HepG2 (cell line): ENCODE measurements around the gene NUDT3. TPM values are rescaled to one million over a fixed set of nuclear protein-coding genes. Genes with fewer than 3 reads are reported as not detected.

Experiments used
- CTCF ChIP-seq: sonication (generic); formaldehyde crosslinking; IDR thresholded peaks from 2 replicates; pipeline ENCODE4 v1.5.0; 2020; ENCODE audit warnings: mild to moderate bottlenecking, missing genetic modification reagents, moderate library complexity
- FOXP1 ChIP-seq, 2 experiments: fragments of 450-650 bp in 1 of 2; IDR thresholded peaks; 2 replicates each; pipeline ENCODE4 v1.6.1; 2017 to 2018; ENCODE audit warnings: antibody characterized with exemption in 1 of 2
- KDM5B ChIP-seq: sonication (generic); formaldehyde crosslinking; IDR thresholded peaks from 2 replicates; pipeline ENCODE4 v1.4.0; 2020; ENCODE audit warnings: missing genetic modification reagents, mild to moderate bottlenecking, borderline replicate concordance
- KLF16 ChIP-seq, 2 experiments: sonication (generic) in 1 of 2; formaldehyde crosslinking in 1 of 2; IDR thresholded peaks; 2 replicates each; pipeline versions ENCODE4 v1.6.1 to v1.8.0; 2016 to 2023; ENCODE audit warnings: missing genetic modification reagents in 2 of 2, missing compliant biosample characterization in 1 of 2
- KLF6 ChIP-seq: IDR thresholded peaks from 2 replicates; pipeline ENCODE4 v1.8.0; 2016; ENCODE audit warnings: missing biosample characterization, missing genetic modification reagents
- MYC ChIP-seq: sonication (generic); formaldehyde crosslinking; IDR thresholded peaks from 2 replicates; pipeline ENCODE4 v1.9.0; 2021; ENCODE audit warnings: missing genetic modification reagents, borderline replicate concordance
- MYNN ChIP-seq: sonication (generic); formaldehyde crosslinking; IDR thresholded peaks from 2 replicates; pipeline ENCODE4 v1.4.0; 2020; ENCODE audit warnings: mild to moderate bottlenecking, low read depth, missing genetic modification reagents
- NPAS2 ChIP-seq: sonication (generic); formaldehyde crosslinking; IDR thresholded peaks from 2 replicates; pipeline ENCODE4 v1.8.0; 2022; ENCODE audit warnings: mild to moderate bottlenecking, missing genetic modification reagents, borderline replicate concordance
- RBM39 ChIP-seq: fragments of 200-400 bp; formaldehyde crosslinking; IDR thresholded peaks from one replicate; pipeline ENCODE4 v1.6.1; 2018; ENCODE audit warnings: antibody characterized with exemption, mild to moderate bottlenecking, low read depth, low read length; ENCODE audit not compliant: poor library complexity, severe bottlenecking
- SIX1 ChIP-seq: sonication (generic); formaldehyde crosslinking; IDR thresholded peaks from 2 replicates; pipeline ENCODE4 v1.4.0; 2020; ENCODE audit warnings: missing genetic modification reagents, borderline replicate concordance
- SRF ChIP-seq: IDR thresholded peaks from 2 replicates; pipeline ENCODE4 v1.6.1; 2011; ENCODE audit warnings: mild to moderate bottlenecking, low read depth, low read length, moderate library complexity
- STAT6 ChIP-seq: sonication (generic); formaldehyde crosslinking; IDR thresholded peaks from 2 replicates; pipeline ENCODE4 v1.4.0; 2020; ENCODE audit warnings: missing genetic modification reagents, mild to moderate bottlenecking, borderline replicate concordance
- ZNF256 ChIP-seq: sonication (generic); formaldehyde crosslinking; conservative IDR thresholded peaks from 2 replicates; pipeline ENCODE4 v1.4.0; 2020; ENCODE audit warnings: missing genetic modification reagents
- ZNF609 ChIP-seq: sonication (generic); formaldehyde crosslinking; IDR thresholded peaks from 2 replicates; pipeline ENCODE4 v1.4.0; 2020; ENCODE audit warnings: mild to moderate bottlenecking, missing genetic modification reagents, borderline replicate concordance
- ZNF710 ChIP-seq: sonication (generic); formaldehyde crosslinking; IDR thresholded peaks from 2 replicates; pipeline ENCODE4 v1.5.0; 2020; ENCODE audit warnings: mild to moderate bottlenecking, missing genetic modification reagents, borderline replicate concordance
- polyA plus RNA-seq, 8 experiments: library from polyadenylated mRNA; depleted of rRNA in 3 of 8; stranded (reverse) in 7 of 8; unstranded in 1 of 8; fragments of >200 nt; fragmentation: Illumina TruSeq in 4 of 8; extraction: Trizol in 4 of 8; gene quantifications; 2 replicates each; pipeline versions ENCODE4 v1.2.1 to v1.2.3, GENCODE V29; 2011 to 2016; ENCODE audit warnings: low read depth in 4 of 8, missing spikeins in 1 of 8, mixed read lengths in 1 of 8; ENCODE audit not compliant: insufficient read depth in 1 of 8
- total RNA-seq, 5 experiments: library from RNA; depleted of rRNA; stranded (reverse); fragments of >200 nt; fragmentation: Illumina TruSeq; extraction: Trizol; gene quantifications; 2 replicates each; pipeline ENCODE4 v1.2.3, GENCODE V29; 2016; ENCODE audit warnings: low read depth in 1 of 5

NUDT3 gene
- total and polyA plus RNA-seq, 2 of the 13 experiments (the other 11 are each of a cell fraction or from before 2014, with no cell fraction given) = 20.2 to 20.6 TPM

GRCh38 chr6:34425498-34426410, 33.3 kb upstream of the NUDT3 start, which contains the start of gene RPS10 (continued):
- peak; percentile 52 for TF ChIP-seq CTCF (CRISPR knock-in tag)
- peak; percentile 96 for TF ChIP-seq MYC (CRISPR knock-in tag)
- peak; percentile 58; the same call in 1 of the 2 replicates for TF ChIP-seq ZNF710 (CRISPR knock-in tag)
- no peak for TF ChIP-seq NPAS2
- TF ChIP-seq ZNF609 = peak; percentile 47; the same call in 1 of the 2 replicates
- peak; percentile 93; the same call in 1 of the 2 replicates for TF ChIP-seq KDM5B
- TF ChIP-seq MYNN = peak; percentile 53; the same call in 1 of the 2 replicates
- peak; percentile 46; the same call in 1 of the 2 replicates for TF ChIP-seq STAT6 (CRISPR knock-in tag)
- TF ChIP-seq SIX1 (CRISPR knock-in tag) = no peak
- TF ChIP-seq SRF = no peak
- peak; percentile 91 for TF ChIP-seq RBM39
- TF ChIP-seq FOXP1 (IDR thresholded peaks at IDR 0.05) = no peak
- TF ChIP-seq FOXP1 (CRISPR knock-in tag; IDR thresholded peaks at IDR 0.05) = no peak
- peak in 1 of 2 experiments; percentile 88; a peak in 1 of 4 replicates for TF ChIP-seq KLF16 (CRISPR knock-in tag; IDR thresholded peaks at IDR 0.05)
- no peak for TF ChIP-seq ZNF256 (CRISPR knock-in tag)
- peak; percentile 42; the same call in 1 of the 2 replicates for TF ChIP-seq KLF6 (CRISPR knock-in tag)
